ENCODE measurements around the gene LEKR1.

GRCh38 chr3:156843071-156843808 is 17.1 kb downstream of the LEKR1 start:
- TF ChIP-seq CTCF (conservative IDR thresholded peaks at IDR 0.05; ENCODE audit: low read length): no peak
- no peak for TF ChIP-seq EZH2phosphoT487 (IDR thresholded peaks at IDR 0.05; ENCODE audit: borderline replicate concordance, low read depth, low read length)

All from OCI-LY7 (cell line).